Measurements from ENCODE around the gene RFX2. TPM values are rescaled to one million over a fixed set of nuclear protein-coding genes. Genes with fewer than 3 reads are reported as not detected.

The RFX2 gene
- total and polyA plus RNA-seq, 12 donors: 2.3 to 10.4 (median 4.6) TPM

DNA sequence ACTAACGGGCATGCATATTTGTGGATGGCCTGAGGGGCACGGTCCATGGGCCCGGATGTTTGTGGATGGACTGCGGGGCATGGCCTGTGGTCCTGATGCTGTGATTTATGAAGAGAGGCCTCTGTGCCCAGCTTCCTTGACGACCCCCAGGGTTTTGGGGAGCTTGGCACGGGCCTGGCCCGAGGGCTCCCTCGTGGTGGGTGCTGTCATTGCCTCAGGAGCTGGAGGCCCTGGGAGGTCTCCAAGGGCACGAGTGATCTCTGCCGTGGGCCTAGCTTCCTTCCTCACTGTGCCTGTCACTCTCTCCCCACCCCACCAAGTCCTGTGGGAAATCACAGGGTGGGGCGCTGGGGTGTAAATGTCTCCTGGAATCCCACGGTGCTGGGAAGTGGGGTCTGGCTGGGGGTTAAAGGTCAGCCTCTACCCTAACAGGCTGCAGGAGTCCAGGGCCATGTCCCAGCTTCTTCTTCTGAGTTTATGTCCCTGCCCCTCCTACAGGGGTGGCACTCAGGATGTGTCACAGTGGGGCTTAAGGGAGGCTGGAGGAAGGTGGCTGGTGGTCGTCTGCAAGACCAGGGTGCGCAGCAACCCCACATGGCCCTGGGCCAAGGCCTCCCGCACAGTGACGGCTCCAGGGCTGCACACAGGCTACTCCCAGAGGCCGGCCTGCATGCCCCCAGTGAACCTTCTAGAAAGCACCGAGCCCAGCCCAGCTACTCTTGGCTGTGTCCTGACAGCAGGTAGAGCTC is 104.8 kb downstream of the RFX2 start:
- Histone ChIP-seq H3K9me3 (replicated peaks in 1 of 3) (no peaks in the 10 kb centered on the region), H3K36me3 (replicated peaks in 1 of 2) (no peaks in the 10 kb centered on the region), H3K27me3 (no peaks in the 10 kb centered on the region), H3K4me3 (no peak overlapping the region), H3K27ac (no peak overlapping the region), H3K4me1 (replicated peaks in 1 of 2) (no peaks in the 10 kb centered on the region)
- TF ChIP-seq, protein P1, sequence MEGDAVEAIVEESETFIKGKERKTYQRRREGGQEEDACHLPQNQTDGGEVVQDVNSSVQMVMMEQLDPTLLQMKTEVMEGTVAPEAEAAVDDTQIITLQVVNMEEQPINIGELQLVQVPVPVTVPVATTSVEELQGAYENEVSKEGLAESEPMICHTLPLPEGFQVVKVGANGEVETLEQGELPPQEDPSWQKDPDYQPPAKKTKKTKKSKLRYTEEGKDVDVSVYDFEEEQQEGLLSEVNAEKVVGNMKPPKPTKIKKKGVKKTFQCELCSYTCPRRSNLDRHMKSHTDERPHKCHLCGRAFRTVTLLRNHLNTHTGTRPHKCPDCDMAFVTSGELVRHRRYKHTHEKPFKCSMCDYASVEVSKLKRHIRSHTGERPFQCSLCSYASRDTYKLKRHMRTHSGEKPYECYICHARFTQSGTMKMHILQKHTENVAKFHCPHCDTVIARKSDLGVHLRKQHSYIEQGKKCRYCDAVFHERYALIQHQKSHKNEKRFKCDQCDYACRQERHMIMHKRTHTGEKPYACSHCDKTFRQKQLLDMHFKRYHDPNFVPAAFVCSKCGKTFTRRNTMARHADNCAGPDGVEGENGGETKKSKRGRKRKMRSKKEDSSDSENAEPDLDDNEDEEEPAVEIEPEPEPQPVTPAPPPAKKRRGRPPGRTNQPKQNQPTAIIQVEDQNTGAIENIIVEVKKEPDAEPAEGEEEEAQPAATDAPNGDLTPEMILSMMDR (IDR thresholded peaks at IDR 0.05): no peak
- TF ChIP-seq POLR2A (IDR thresholded peaks at IDR 0.05): no peak
- no peak for DNase-seq
- intact Hi-C loops (cut with DNase I): no loop called here
- 74 to 90% (median 86%) methylated on average over 9 to 18 of the region's 18 CpGs for WGBS, 4 donors

DNA sequence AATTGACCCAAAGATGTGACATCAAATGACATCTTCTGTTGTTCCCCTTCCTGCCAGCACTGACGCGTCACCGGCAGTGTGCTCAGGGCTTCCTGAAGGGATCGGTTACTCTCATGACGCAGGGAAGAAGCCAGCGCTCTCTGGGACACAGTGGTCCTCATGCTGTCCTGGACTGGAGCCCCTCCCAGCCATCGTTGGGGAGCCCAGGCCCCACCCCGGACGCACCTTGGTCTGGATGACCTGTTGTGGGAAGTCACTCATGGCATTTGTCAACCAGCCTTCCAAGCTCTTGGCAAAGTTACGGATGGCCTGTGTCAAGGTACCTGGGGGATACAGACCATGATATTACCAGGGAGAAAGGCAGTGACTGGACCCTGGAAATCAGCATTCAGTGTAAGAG is 106.3 kb downstream of the RFX2 start:
- H3K4me1 ChIP-seq (replicated peaks in 1 of 2): no peaks in the 10 kb centered on the region
- H3K27me3 ChIP-seq: no peaks in the 10 kb centered on the region
- no peak for DNase-seq
- WGBS, 4 donors: 73 to 96% (median 85%) methylated on average over 7 to 10 of the region's 10 CpGs
- no peak for TF ChIP-seq POLR2A (IDR thresholded peaks at IDR 0.05)
- TF ChIP-seq, protein P1 (IDR thresholded peaks at IDR 0.05): no peak
- no peak overlapping the region for H3K27ac ChIP-seq
- H3K36me3 ChIP-seq (replicated peaks in 1 of 2): no peaks in the 10 kb centered on the region
- no peak overlapping the region for H3K4me3 ChIP-seq
- no peaks in the 10 kb centered on the region for H3K9me3 ChIP-seq (replicated peaks in 1 of 3)
- intact Hi-C loops (cut with DNase I): no loop called here

DNA sequence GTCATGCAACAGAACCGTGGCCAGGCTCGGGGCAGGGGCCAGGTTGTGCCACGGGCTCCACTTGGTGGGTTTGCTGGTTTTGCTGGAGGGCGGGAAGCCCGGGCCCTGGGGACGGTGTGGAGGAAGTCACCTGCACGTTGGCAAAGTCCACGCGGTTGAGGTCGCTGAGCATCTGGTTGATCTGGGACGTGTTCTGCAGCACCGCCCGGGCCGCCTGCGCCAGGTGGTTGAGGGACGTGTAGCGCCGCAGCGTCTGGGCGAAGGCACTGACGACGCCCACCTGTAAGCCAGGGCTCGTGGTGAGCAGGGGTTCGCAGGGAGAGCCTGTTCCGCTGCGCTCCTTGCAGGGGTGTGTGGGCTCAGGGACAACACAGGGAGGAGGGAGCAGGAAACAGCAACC is 107.7 kb downstream of the RFX2 start:
- Histone ChIP-seq H3K4me3 (no peak overlapping the region), H3K27ac (no peak overlapping the region), H3K4me1 (replicated peaks in 1 of 2) (no peaks in the 10 kb centered on the region), H3K9me3 (replicated peaks in 1 of 3) (no peaks in the 10 kb centered on the region), H3K27me3 (no peaks in the 10 kb centered on the region), H3K36me3 (replicated peaks in 1 of 2) (no peaks in the 10 kb centered on the region)
- 95 to 96% (median 95%) methylated on average over 15 to 26 of the region's 26 CpGs for WGBS, 4 donors
- intact Hi-C loops (cut with DNase I): no loop called here
- no peak for DNase-seq
- TF ChIP-seq, protein P1 (IDR thresholded peaks at IDR 0.05): no peak
- TF ChIP-seq POLR2A (IDR thresholded peaks at IDR 0.05): no peak

DNA sequence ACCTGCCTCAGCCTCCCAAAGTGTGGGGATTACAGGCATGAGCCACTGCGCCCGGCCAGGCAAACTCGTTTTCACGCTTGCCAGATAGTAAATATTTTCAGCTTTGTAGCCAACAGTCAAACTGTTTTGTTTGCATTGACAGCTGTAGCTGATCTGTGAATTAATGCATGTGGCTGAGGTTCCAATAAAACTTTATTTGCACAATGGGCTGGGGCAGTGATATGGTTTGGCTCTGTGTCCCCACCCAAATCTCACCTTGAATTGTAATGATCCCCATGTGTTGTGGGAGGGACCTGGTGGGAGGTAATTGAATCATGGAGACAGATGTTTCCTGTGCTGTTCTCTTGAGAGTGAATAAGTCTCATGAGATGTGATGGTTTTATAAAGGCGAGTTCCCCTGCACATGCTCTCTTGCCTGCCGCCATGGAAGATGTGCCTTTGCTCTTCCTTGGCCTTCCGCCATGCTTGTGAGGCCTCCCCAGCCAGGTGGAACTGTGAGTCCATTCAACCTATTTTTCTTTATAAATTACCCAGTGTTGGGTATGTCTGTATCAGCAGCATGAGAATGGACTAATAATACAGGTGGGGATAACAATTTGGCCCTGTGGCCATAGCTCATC is 110.0 kb downstream of the RFX2 start:
- intact Hi-C loops (cut with DNase I): no loop called here
- no peak overlapping the region for H3K4me3 ChIP-seq
- DNase-seq: no peak
- H3K36me3 ChIP-seq (replicated peaks in 1 of 2): no peaks in the 10 kb centered on the region
- H3K4me1 ChIP-seq (replicated peaks in 1 of 2): no peaks in the 10 kb centered on the region
- 95 to 100% (median 97%) methylated on average over 7 of the region's 7 CpGs for WGBS, 4 donors
- H3K9me3 ChIP-seq (replicated peaks in 1 of 3): no peaks in the 10 kb centered on the region
- TF ChIP-seq, protein P1 (IDR thresholded peaks at IDR 0.05): no peak
- no peak for TF ChIP-seq POLR2A (IDR thresholded peaks at IDR 0.05)
- no peaks in the 10 kb centered on the region for H3K27me3 ChIP-seq
- no peak overlapping the region for H3K27ac ChIP-seq
